Spinal cord (tissue), 10 donors: ENCODE results near the gene CRIP2. TPM values are rescaled to one million over a fixed set of nuclear protein-coding genes. Genes with fewer than 3 reads are reported as not detected.
A peak's percentile ranks its signal among the peaks of the same experiment; 100 is the strongest.

Experiments used
- DNase-seq, 6 donors: peaks; one replicate each; pipeline versions ENCODE4 v3.0.0 to v3.0.0-alpha.2; 2013 to 2015; ENCODE audit warnings: low spot score in 6 of 6, low read depth in 4 of 6
- H3K27ac ChIP-seq: one replicate; pipeline ENCODE4 v1.5.1; 2013; ENCODE audit warnings: low read depth, low read length, control low read depth
- H3K27me3 ChIP-seq: one replicate; pipeline ENCODE4 v1.6.1; 2013; ENCODE audit warnings: low read length; ENCODE audit not compliant: control insufficient read depth, insufficient read depth
- H3K36me3 ChIP-seq: one replicate; pipeline ENCODE4 v1.6.1; 2013; ENCODE audit warnings: low read length; ENCODE audit not compliant: control insufficient read depth, insufficient read depth
- H3K4me1 ChIP-seq: one replicate; pipeline ENCODE4 v1.6.1; 2013; ENCODE audit warnings: low read length; ENCODE audit not compliant: control insufficient read depth, insufficient read depth
- H3K4me3 ChIP-seq: one replicate; pipeline ENCODE4 v1.5.1; 2013; ENCODE audit warnings: low read depth, low read length, control low read depth
- H3K9me3 ChIP-seq: one replicate; pipeline ENCODE4 v1.6.1; 2013; ENCODE audit warnings: low read length; ENCODE audit not compliant: control insufficient read depth, insufficient read depth
- WGBS: methylation state at CpG from one replicate; pipeline ENCODE4 v1.1.5; 2013; ENCODE audit warnings: missing lambda C conversion rate; ENCODE audit not compliant: insufficient coverage; 5-methylcytosine and 5-hydroxymethylcytosine counted together
- polyA plus RNA-seq, 2 donors: library from polyadenylated mRNA; unstranded; fragments of 120-200 nt; gene quantifications; one replicate each; pipeline ENCODE4 v1.2.1, GENCODE V29; 2013; ENCODE audit not compliant: insufficient read length in 2 of 2
- total RNA-seq, 2 donors: library from RNA; depleted of rRNA in 1 of 2; stranded (reverse); fragments of 120-200 nt in 1 of 2; fragments of >200 nt in 1 of 2; gene quantifications; one replicate each; pipeline versions ENCODE4 v1.2.3 to v1.2.4, GENCODE V29; 2013 to 2014
- donor health status: healthy.

CRIP2 gene
- total and polyA plus RNA-seq, 4 donors: 59.0 to 334 (median 209) TPM

DNA sequence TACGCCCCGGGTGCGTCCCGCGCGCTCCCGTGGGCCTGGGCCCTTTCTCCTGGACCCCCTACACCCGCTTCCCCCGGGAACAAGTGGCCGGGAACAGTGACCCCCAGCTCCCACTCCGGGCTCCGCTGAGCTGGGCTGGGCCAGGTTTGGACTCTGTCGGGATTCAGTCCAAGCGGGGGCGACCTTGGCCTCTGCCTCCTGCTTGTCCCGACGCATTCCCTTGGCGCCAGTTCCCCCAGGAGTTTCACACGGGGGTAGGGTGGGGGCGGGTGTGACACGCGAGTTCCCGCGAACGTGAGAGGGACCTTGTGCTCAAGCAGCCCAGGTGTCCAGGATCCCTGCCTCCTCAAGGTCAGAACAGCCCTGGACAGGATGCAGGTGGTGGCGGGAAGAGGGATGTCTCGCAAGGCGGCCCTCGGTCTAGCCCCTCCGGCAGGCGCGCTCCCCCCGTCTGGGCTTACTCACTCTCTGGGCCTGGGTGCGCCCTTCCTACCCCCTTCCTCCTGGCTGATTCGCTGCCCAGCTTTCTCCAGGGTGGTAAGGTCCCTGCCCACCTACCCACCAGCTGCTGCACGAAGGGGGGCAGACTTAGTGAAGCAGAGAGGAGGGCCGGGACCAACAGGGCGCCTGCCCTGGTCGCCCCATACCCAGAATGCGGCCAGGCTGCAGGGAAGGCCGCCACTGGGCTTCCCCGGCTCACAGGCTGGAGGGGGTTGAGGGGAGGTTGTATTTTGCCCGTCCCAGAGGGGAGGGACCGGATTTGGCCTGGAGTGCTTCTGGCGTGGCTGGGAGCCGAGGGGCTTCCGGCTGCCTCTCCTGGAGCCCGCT lies 862 bp downstream of the CRIP2 start:
- Histone ChIP-seq H3K27ac (peak overlapping the region; percentile 94), H3K36me3 (peaks cover 65% of the 10 kb centered on the region), H3K9me3 (no peaks in the 10 kb centered on the region), H3K4me3 (peak overlapping the region; percentile 57), H3K27me3 (no peaks in the 10 kb centered on the region), H3K4me1 (peaks cover 80% of the 10 kb centered on the region)
- WGBS: 3% methylated on average over 44 of the region's 48 CpGs
- DNase-seq: peak in 2 of 6 donors; percentile 59

DNA sequence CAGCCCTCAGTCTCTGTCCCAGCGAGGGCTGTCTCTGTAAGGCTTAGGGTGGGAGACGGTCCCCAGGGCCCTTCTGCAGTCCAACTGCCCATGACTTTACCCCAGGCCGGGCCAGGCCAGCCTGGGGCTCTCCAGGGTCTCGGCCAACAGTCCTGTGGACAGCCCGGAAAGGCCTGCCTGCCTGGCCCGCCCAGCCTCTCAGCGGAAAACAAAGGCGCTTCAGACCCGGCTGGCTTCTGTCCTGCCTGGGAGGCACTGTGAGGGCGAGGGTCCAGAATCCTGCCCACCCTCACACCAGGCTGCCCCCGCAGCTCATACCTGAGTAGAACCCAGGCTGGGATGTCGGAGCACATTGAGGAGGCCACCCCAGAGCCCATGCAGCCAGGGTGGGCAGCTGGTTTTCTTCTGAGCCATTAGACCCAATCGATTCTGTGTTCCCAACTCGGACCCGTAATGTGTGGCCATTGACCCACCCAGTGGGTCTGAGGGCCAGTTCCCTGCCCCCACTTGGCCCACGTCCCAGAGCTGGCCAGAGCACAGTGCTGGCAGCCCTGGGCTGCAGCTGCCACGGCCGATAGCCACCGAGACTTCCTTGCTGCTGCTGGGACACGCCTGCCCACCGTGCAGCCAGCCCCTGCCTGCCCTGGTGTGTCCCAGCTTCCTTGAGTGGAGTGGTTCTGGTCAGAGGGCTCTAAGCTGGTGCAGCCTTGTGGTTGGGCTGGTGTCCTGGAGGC lies 1.6 kb downstream of the CRIP2 start:
- Histone ChIP-seq H3K27ac (peak overlapping the region; percentile 94), H3K4me3 (peak overlapping the region; percentile 57), H3K36me3 (peaks cover 58% of the 10 kb centered on the region), H3K4me1 (peaks cover 80% of the 10 kb centered on the region), H3K9me3 (no peaks in the 10 kb centered on the region), H3K27me3 (no peaks in the 10 kb centered on the region)
- WGBS: 7% methylated on average over 21 of the region's 21 CpGs
- DNase-seq: peak in 3 of 6 donors; percentile 50 to 87 (median 64)

DNA sequence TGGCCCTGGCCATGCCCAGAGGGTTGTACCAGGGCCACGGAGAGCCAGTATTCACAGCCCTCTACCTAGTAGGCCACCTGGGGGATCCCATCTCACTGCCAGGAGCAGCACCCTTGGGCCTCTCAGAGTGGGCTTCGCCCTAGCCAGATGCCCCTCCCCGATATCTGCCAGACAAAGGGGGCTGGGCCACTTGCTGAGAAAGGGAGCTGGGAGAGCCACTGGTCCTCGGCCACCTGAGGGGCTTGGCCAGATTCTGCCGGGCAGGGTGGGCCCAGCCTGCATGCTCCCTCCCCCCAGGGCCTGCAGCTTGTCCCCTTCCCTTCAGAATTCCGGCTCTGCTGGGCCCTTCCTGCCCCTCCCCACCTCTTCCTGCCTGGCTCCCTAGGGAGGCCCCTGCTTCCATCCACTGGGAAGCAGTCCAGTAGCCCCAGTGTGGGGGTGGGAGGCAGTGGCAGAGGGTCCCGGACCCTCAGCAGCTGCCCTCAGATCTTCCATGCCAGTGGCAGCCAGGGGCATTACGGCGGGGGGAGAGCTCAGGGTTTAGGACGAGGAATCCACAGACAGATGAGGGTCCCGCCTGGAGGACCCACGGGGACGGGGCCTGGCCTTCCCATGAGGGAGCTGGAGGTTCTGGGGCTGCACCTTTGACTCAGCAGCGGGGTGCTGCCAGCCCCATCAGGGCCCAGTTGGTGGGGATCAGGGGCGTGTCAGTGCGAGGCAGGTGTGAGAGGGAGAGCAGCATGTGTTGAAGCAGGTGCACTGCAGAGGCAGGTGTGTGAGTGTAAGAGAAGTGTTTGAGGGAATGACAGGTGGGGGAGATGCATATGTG lies 2.4 kb downstream of the CRIP2 start:
- peaks cover 81% of the 10 kb centered on the region for H3K4me1 ChIP-seq
- H3K9me3 ChIP-seq: no peaks in the 10 kb centered on the region
- WGBS: 29% methylated on average over 16 of the region's 16 CpGs
- H3K4me3 ChIP-seq: peak overlapping the region; percentile 57
- no peaks in the 10 kb centered on the region for H3K27me3 ChIP-seq
- DNase-seq: no peak
- H3K36me3 ChIP-seq: peaks cover 52% of the 10 kb centered on the region
- peak overlapping the region; percentile 94 for H3K27ac ChIP-seq

DNA sequence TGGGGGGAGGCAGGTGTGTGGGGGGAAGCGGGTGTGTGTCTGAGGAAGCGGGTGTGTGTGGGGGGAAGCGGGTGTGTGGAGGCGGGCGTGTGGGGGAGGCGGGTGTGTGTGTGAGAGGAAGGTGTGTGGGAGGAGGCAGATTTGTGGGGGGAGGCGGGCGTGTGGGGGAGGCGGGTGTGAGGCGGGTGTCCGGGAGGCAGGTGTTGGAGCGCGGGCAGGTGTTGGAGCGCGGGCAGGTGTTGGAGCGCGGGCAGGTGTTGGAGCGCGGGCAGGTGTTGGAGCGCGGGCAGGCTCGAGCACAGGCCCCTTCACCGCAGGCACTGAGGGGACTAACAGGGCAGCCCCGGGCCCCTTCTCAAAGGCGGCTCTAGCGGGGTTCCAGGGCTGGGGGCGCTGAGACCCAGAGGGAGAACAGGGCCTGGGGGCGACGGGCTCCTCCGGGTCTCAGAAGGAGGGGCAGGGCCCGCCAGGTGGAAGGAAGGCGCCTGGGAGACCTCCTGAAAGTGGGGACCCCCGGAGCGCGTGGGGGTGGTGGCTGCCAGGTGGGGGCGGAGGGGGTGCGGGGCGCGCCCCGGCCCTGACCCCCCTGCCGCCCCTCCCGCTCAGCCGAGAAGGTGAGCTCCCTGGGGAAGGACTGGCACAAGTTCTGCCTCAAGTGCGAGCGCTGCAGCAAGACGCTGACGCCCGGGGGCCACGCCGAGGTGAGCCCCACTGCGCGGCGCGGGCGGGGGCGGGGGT lies 3.2 kb downstream of the CRIP2 start:
- H3K9me3 ChIP-seq: no peaks in the 10 kb centered on the region
- no peaks in the 10 kb centered on the region for H3K27me3 ChIP-seq
- 44% methylated on average over 28 of the region's 56 CpGs for WGBS
- DNase-seq: no peak
- H3K27ac ChIP-seq: no peak overlapping the region
- H3K4me3 ChIP-seq: no peak overlapping the region
- H3K4me1 ChIP-seq: peaks cover 81% of the 10 kb centered on the region
- peaks cover 50% of the 10 kb centered on the region for H3K36me3 ChIP-seq

DNA sequence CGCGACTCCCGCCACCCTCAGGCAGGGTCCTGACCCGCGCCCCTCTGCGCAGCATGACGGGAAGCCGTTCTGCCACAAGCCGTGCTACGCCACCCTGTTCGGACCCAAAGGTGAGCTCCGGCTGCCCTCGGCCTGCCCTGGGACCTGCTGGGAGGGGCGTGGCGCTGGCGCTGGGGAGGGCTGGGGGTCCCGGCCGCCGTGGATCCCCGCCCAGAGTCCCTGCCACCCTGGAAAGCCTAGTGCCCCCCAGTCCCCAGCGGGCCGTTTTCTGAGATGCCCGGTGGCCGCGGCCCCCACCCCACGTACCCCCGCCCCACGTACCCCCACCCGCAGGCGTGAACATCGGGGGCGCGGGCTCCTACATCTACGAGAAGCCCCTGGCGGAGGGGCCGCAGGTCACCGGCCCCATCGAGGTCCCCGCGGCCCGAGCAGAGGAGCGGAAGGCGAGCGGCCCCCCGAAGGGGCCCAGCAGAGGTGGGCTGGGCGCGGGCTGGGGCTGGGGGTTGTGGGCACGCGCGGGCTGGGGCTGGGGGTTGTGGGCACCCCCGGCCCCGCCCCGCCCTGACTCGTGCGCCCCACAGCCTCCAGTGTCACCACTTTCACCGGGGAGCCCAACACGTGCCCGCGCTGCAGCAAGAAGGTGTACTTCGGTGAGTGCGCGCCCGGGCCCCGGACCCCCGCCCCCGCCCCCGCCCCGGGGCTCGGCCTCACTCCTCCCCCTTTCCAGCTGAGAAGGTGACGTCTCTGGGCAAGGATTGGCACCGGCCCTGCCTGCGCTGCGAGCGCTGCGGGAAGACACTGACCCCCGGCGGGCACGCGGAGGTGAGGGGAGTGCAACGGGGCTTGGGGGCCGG lies 4.0 kb downstream of the CRIP2 start:
- Histone ChIP-seq H3K27ac (no peak overlapping the region), H3K4me3 (no peak overlapping the region), H3K9me3 (no peaks in the 10 kb centered on the region), H3K36me3 (peaks cover 57% of the 10 kb centered on the region), H3K4me1 (peaks cover 81% of the 10 kb centered on the region), H3K27me3 (no peaks in the 10 kb centered on the region)
- 45% methylated on average over 42 of the region's 81 CpGs for WGBS
- no peak for DNase-seq

DNA sequence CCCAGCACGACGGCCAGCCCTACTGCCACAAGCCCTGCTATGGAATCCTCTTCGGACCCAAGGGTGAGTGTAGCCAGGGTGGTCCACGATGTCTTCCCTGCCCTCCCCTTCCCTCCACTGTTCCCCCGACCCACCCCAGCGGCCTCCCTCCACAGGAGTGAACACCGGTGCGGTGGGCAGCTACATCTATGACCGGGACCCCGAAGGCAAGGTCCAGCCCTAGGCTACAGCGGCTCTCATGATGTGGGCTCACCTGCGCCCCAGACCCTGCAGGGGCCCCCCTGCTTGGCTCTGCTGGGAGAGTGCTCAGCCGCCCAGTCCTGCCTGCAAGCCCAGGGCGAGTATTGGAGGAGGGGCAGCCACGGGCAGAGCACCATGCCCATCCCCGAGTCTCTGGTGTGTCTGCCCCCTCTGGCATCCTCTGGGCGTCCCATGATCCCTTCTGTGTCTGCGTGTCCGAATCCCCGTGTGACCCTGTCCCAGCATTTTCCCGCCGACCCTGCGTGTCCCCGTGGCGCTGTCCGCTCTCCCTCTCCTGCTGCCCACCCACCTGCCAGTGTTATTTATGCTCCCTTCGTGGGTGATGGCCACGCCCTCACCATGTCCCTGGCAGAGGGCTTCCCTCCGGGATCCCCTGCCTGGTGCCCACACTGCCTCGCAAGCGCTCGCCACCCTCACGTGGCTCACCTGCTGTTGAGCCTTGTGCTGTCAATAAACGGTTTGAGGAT lies 5.0 kb downstream of the CRIP2 start:
- Histone ChIP-seq H3K9me3 (no peaks in the 10 kb centered on the region), H3K27ac (no peak overlapping the region), H3K27me3 (no peaks in the 10 kb centered on the region), H3K4me3 (no peak overlapping the region), H3K4me1 (peaks cover 86% of the 10 kb centered on the region), H3K36me3 (peaks cover 63% of the 10 kb centered on the region)
- no peak for DNase-seq
- 54% methylated on average over 31 of the region's 34 CpGs for WGBS

DNA sequence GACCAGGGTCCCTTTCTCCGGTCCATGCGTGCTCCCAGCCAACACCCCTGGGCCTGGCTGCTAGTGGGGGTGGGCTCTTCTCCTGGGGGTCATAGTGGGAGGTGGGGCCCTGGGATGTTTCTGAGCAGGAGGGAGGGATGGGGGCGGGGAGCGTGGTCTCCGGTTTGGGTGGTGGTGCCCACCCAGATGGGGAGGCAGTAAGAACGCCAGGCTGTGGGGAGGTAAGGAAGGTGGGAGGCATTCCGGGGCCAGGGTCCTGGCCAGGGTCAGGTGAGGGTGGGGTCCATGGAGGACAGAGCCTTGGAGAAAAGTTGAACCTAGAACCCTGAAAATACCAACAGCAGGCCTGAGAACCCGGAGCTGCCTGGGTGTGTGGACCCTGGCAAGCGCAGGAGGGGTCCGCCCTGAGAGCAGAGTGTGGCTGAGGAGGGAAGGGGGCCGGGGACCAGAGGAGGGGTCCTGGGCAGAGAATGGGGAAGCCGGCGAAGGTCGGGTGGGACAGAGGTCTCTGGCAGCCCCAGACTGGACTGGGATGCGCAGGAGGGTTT lies 5.7 kb downstream of the CRIP2 start:
- 49% methylated on average over 13 of the region's 15 CpGs for WGBS
- DNase-seq: no peak
- H3K27ac ChIP-seq: peak overlapping the region; percentile 97
- H3K9me3 ChIP-seq: no peaks in the 10 kb centered on the region
- peaks cover 90% of the 10 kb centered on the region for H3K4me1 ChIP-seq
- H3K36me3 ChIP-seq: peaks cover 63% of the 10 kb centered on the region
- H3K4me3 ChIP-seq: no peak overlapping the region
- peaks cover 2% of the 10 kb centered on the region for H3K27me3 ChIP-seq
